ENCODE results near the gene KCTD20.

Gene KCTD20

GRCh38 chr6:36418558-36418957 is 24.2 kb upstream of the KCTD20 start:
- no peak for DNase-seq (ENCODE audit: low read depth)
- H3K4me3 ChIP-seq (ENCODE audit: low read depth, low read length) = no peak overlapping the region
- no peak for TF ChIP-seq CTCF (IDR thresholded peaks at IDR 0.05; ENCODE audit: insufficient read depth, low read depth, low read length, missing control alignments)

DNA sequence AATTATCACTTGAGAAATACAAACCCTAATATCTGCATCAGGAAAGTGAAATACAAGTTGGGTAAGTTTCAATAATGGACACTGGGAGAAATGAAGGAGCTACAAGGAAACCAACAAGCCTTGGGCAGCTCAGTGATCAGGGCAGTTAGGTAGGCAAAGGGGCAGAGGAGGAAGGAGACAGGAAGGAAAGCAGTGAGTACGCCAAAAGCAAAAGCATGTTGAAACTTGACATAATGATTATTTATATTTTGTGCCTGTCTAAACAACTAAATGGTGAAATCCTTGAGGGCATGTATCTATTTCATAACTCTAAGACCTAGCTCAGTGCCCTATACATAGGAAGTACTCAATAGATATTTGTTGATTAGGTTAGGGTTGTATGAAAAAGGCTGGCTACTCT is 23.5 kb upstream of the KCTD20 start:
- no peak for DNase-seq (ENCODE audit: low read depth)
- no peak overlapping the region for H3K4me3 ChIP-seq (ENCODE audit: low read depth, low read length)
- no peak for TF ChIP-seq CTCF (IDR thresholded peaks at IDR 0.05; ENCODE audit: insufficient read depth, low read depth, low read length, missing control alignments)

DNA sequence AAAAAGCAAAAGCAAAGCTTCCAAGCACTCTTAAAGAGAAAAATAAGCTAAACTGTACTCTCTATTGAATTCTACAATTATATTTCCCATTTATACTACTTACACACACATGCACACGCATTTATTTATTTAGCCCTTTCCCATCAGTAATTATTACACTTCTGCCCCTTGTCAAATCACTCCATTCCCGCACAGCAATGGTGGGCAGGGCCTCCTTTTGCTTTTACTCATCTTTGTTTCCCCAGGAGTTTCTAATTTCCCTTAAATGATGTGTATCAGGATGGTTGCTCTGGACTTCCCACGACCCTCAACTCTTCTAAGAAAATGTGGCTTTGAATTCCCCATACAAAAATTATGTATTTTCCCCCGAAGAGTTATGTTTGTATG is 20.1 kb upstream of the KCTD20 start:
- H3K4me3 ChIP-seq (ENCODE audit: low read depth, low read length) = peak overlapping the region; percentile 71
- DNase-seq (ENCODE audit: low read depth) = no peak
- TF ChIP-seq CTCF (IDR thresholded peaks at IDR 0.05; ENCODE audit: insufficient read depth, low read depth, low read length, missing control alignments) = no peak

GRCh38 chr6:36423101-36423824 is 19.5 kb upstream of the KCTD20 start:
- peak; percentile 98 for DNase-seq (ENCODE audit: low read depth)
- peak; percentile 61 for TF ChIP-seq CTCF (IDR thresholded peaks at IDR 0.05; ENCODE audit: insufficient read depth, low read depth, low read length, missing control alignments)
- peak overlapping the region; percentile 71 for H3K4me3 ChIP-seq (ENCODE audit: low read depth, low read length)

- no peak for TF ChIP-seq CTCF (IDR thresholded peaks at IDR 0.05; ENCODE audit: insufficient read depth, low read depth, low read length, missing control alignments)
- no peak overlapping the region for H3K4me3 ChIP-seq (ENCODE audit: low read depth, low read length)
- DNase-seq (ENCODE audit: low read depth) = no peak
Measured at GRCh38 chr6:36426622-36427021, 16.2 kb upstream of the KCTD20 start.

GRCh38 chr6:36428911-36429310 is 13.9 kb upstream of the KCTD20 start:
- no peak overlapping the region for H3K4me3 ChIP-seq (ENCODE audit: low read depth, low read length)
- peak; percentile 7 for DNase-seq (ENCODE audit: low read depth)
- TF ChIP-seq CTCF (IDR thresholded peaks at IDR 0.05; ENCODE audit: insufficient read depth, low read depth, low read length, missing control alignments) = peak; percentile 16

DNA sequence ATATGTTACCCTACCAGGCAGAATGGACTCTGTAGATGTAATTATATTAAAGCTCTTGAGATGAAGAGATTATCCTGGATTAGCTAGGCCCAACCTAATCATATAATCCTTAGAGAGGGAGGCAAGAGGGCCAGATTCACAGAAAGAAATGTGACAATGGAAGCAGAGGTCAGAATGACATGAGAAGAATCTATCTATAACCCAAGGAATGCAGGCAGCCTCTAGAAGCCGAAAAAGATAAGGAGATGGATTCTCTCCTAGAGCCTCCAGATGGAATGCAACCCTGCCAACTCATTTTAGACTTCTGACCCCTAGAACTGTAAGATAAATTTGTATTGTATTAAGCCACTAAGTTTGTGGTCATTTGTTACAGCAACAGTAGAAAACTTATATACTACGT is 12.4 kb upstream of the KCTD20 start:
- no peak for TF ChIP-seq CTCF (IDR thresholded peaks at IDR 0.05; ENCODE audit: insufficient read depth, low read depth, low read length, missing control alignments)
- no peak overlapping the region for H3K4me3 ChIP-seq (ENCODE audit: low read depth, low read length)
- DNase-seq (ENCODE audit: low read depth) = no peak

Data from GM12865 (cell line).